ENCODE data around the gene ASB1. TPM values are rescaled to one million over a fixed set of nuclear protein-coding genes. Genes with fewer than 3 reads are reported as not detected.

ASB1 gene
- total and polyA plus RNA-seq, 2 of the 13 experiments (the other 11 are each of a cell fraction or from before 2014, with no cell fraction given), result 48.6 to 49.2 TPM

GRCh38 chr2:238456970-238457926 lies 30.5 kb downstream of the ASB1 start (continued):
- TF ChIP-seq TBX3 (IDR thresholded peaks at IDR 0.05; ENCODE audit: borderline replicate concordance) (no peak), ZNF746 (CRISPR knock-in tag; IDR thresholded peaks at IDR 0.05) (no peak), MLLT10 (CRISPR knock-in tag; IDR thresholded peaks at IDR 0.05) (no peak), PAF1 (CRISPR knock-in tag; IDR thresholded peaks at IDR 0.05) (no peak), HBP1 (CRISPR knock-in tag; IDR thresholded peaks at IDR 0.05; ENCODE audit: low read depth) (0 out of 2 replicates have a peak, but pooled peaks have one; percentile 29), MXI1 (IDR thresholded peaks at IDR 0.05; ENCODE audit: borderline replicate concordance, low read depth, low read length) (no peak), RARA (CRISPR knock-in tag; IDR thresholded peaks at IDR 0.05) (peak; percentile 85), ATF7-NPFF (CRISPR knock-in tag; IDR thresholded peaks at IDR 0.05; ENCODE audit: low read depth) (no peak; the same call in 1 of the 2 replicates), GATAD1 (CRISPR knock-in tag; IDR thresholded peaks at IDR 0.05) (peak; percentile 63), MXD4 (CRISPR knock-in tag; IDR thresholded peaks at IDR 0.05) (peak; percentile 74), ZNF883 (CRISPR knock-in tag; IDR thresholded peaks at IDR 0.05; ENCODE audit: not compliant biosample characterization) (no peak), KAT2B (IDR thresholded peaks at IDR 0.05; ENCODE audit: borderline replicate concordance, low read depth, low read length) (no peak), NR0B2 (CRISPR knock-in tag; IDR thresholded peaks at IDR 0.05) (no peak), ZNF205 (CRISPR knock-in tag; IDR thresholded peaks at IDR 0.05) (peak; percentile 73; the same call in 1 of the 2 replicates), HIVEP1 (CRISPR knock-in tag; IDR thresholded peaks at IDR 0.05) (no peak), ZNF691 (CRISPR knock-in tag; IDR thresholded peaks at IDR 0.05; ENCODE audit: borderline replicate concordance, low read depth) (no peak; the same call in 1 of the 2 replicates), ZNF383 (CRISPR knock-in tag; IDR thresholded peaks at IDR 0.05; ENCODE audit: borderline replicate concordance) (no peak), TFE3 (CRISPR knock-in tag; IDR thresholded peaks at IDR 0.05) (peak; percentile 58; the same call in 1 of the 2 replicates), MED1 (CRISPR knock-in tag; IDR thresholded peaks at IDR 0.05) (peak; percentile 81), ZNF280B (CRISPR knock-in tag; IDR thresholded peaks at IDR 0.05; ENCODE audit: borderline replicate concordance) (no peak; the same call in 1 of the 2 replicates), SRSF9 (IDR thresholded peaks at IDR 0.05; ENCODE audit: borderline replicate concordance, insufficient read depth, low read depth, low read length, poor library complexity, severe bottlenecking) (no peak), ZNF792 (CRISPR knock-in tag; IDR thresholded peaks at IDR 0.05) (no peak; the same call in 1 of the 2 replicates), STAG1 (CRISPR knock-in tag; IDR thresholded peaks at IDR 0.05) (no peak)

Data from HepG2 (cell line).